ENCODE results near the gene ACACA. TPM values are rescaled to one million over a fixed set of nuclear protein-coding genes. Genes with fewer than 3 reads are reported as not detected.
"Not testable (repeated sequence)": the region's sequence is repeated elsewhere in the genome, so short reads cannot be mapped to it uniquely, and the experiment has no call there.

Gene ACACA
- total RNA-seq, 1 experiment from 2014 or later = 35.0 TPM

- DNase-seq (ENCODE audit: low read depth) = peak; percentile 25
Observed at GRCh38 chr17:37100231-37100630, 306.4 kb downstream of the ACACA start.

GRCh38 chr17:37098910-37099664 is 307.5 kb downstream of the ACACA start:
- DNase-seq (ENCODE audit: low read depth) = peak; percentile 43

DNA sequence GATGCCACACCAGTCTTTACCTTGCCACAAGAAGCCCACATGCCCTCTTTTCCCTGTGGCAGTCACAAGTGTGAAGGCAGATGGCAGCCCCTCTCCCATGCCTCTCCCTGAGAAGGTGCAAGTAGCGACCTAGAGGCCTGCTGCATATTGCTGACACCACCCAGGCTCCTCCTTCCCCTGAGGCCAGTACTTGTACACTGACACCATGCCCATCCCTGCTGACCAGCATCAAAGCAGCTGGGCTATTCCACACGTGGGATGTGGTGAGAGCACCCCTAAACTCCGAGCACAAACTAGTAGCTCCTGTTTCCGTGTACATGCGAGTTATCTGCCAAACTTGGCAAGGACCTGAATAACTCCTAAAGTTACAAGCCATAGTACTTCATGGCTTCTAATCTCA is 308.5 kb downstream of the ACACA start:
- DNase-seq (ENCODE audit: low read depth) = no peak

- no peak for DNase-seq (ENCODE audit: low read depth)
Observed at GRCh38 chr17:37097154-37097553, 309.5 kb downstream of the ACACA start.

GRCh38 chr17:37096071-37096470 is 310.6 kb downstream of the ACACA start:
- no peak for DNase-seq (ENCODE audit: low read depth)

DNA sequence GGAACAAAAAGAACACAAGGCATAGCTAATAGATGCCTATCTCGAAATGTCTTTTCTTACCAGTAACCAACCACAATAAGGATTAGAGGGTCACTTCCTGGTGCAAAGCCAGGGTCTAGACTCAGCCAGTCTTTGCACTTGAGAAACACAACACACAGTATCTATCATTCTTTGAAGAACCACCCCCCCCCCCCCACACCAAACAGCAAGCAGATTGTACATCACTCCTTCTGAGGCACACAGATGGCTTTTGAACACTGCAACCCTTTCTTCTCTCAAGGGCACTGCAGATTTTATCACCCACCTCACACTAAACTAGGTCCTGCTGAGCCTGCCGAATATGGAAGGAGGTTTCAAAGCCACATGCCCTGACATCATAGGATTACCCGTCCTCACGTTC is 312.2 kb downstream of the ACACA start:
- no peak for DNase-seq (ENCODE audit: low read depth)

- no peak for DNase-seq (ENCODE audit: low read depth)
Observed at GRCh38 chr17:37092701-37093100, 313.9 kb downstream of the ACACA start.

DNA sequence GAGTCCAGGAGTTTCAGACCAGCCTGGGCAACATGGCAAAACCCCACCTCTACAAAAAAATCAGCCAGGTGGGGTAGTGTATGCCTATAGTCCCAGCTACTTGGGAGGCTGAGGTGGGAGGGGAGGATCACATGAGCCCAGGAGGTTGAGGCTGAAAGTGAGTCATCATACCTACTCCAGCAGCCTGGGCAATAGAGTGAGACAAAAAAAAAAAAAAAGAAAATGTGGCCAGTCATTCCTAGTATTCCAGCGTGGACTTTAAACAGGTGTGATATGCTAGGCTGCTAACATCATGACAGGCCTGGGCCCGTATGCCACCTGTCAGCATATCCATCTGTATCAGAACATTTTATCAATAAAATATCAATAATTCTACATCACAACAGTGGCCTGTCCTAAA is 314.6 kb downstream of the ACACA start:
- no peak for DNase-seq (ENCODE audit: low read depth)

DNA sequence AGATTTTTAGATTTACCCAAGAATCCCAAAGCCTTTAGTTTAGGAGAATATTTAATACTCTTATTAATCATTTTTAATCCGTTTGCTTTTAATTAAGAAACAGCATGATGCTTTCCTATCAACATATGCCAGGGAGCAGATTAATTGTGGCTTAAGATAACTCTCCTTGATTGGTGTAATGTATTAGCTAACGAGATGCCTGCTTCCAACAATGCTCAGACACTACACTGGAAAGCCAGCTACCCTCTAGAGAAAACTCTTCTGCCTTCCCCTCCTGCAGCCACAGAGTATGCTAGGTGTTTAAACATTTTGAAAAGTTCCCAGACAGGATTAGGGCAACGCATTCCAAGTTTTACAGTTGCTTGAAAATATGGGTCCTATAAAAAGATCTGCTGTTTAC is 315.7 kb downstream of the ACACA start:
- DNase-seq (ENCODE audit: low read depth) = no peak

DNA sequence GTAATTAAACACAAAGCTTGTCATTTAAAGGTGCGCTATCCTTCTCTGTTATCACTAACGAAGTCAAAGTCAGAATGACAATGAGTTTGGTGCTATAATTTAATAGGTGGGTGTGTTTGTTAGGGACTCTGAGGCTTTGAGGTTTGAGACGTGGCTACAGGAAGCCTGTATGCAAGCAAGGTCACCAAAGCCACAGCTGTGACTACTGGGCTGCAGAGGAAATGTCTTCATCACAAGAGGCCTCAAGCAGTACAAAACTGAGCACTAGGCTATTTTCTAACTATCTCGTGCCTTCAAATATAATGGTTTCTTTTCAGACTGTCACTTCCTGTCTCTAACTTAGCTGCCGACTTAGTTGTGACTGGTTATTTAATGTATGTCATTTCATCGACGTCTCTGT is 316.7 kb downstream of the ACACA start:
- no peak for DNase-seq (ENCODE audit: low read depth)

DNA sequence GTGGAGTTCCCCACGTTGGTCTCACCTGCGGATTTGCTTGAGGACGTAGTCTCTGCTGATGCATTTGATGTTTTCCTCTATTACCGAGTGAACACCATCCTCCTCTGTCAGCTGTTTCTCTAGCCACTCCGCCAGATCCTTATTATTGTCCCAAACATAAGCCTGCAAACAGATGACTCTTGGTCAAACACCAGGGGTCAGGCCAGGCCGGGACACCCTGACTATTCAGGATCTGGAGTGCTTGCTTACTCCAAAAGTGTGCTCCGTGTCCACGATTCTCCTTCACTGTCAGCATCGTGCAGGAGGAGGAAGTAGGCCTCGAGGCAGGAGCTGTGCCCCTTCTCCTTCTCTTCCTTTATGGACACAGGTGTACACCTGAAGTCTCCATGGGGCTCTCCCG is 317.7 kb downstream of the ACACA start:
- DNase-seq (ENCODE audit: low read depth) = no peak

GRCh38 chr17:37088459-37088858 is 318.2 kb downstream of the ACACA start:
- no peak for DNase-seq (ENCODE audit: low read depth)

DNA sequence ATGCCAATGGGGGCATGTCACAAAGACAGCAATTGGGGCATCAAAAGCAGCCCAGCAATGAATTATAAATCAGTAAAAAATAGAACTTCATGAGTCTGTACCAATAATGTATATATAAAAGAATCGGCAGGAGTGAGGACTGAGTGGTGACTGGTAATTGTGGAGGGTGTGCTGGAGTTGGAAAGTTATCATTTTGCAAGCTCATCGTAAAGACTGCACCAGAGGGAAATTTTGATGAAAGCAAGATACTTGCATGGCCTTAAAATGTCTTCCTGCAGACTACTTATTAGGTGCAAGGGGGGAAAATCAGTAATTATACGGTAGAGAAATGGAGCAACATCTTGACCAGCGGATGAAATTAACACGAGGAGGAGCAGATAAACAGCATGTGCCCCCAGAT is 319.0 kb downstream of the ACACA start:
- DNase-seq (ENCODE audit: low read depth) = no peak

DNA sequence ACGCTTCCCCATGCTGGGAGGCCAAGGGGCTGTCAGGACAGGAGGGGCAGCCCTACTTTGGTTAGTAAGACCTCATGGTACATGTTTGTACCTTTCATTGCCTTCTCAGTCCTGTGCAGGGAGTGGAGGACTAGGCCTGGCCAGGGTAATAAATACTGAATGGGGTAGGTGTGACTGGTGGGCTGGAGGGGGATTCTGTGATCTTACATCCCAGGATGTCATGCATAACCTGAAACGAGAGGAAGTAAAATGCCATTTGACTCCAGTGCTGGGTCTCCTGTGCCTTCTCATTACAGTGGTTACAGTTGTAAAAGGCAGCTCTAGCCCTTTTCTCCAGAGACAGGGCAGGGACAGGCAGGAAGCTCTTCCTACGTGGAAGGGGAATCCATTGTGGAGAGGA is 319.7 kb downstream of the ACACA start:
- DNase-seq (ENCODE audit: low read depth) = no peak

- no peak for DNase-seq (ENCODE audit: low read depth)
Observed at GRCh38 chr17:37086334-37086733, 320.3 kb downstream of the ACACA start.

- DNase-seq (ENCODE audit: low read depth) = no peak
Observed at GRCh38 chr17:37084372-37084771, 322.3 kb downstream of the ACACA start.

GRCh38 chr17:37083456-37083855 is 323.2 kb downstream of the ACACA start:
- DNase-seq (ENCODE audit: low read depth) = peak; percentile 5

- DNase-seq (ENCODE audit: low read depth) = no peak
Observed at GRCh38 chr17:37082985-37083384, 323.7 kb downstream of the ACACA start.

DNA sequence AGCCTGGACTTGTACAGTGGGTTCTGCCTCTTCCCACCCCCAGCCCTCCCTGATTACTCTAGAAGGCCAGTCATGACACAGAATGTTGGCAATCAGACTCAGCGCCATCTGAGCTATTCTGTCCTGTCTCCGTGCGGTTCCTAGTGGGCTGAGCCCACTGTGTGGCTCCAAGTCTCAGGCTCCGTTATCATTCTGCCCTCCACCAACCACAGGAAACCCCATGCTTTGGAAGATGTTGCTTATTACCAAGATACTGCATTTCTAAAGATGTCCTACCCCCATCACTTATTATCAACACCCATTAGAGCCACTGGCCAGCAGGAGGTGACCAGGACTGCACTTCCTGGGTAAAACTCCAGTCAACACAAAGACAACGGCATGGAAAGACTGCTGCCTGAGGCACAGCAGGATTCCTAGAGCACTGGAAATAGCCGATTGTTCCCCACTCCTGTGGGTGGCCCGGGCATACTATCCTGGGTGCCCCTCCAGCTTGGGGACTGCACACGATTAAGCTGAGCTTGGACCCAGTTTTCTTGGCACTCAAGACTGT is 324.2 kb downstream of the ACACA start:
- no peak for DNase-seq (ENCODE audit: low read depth)

DNA sequence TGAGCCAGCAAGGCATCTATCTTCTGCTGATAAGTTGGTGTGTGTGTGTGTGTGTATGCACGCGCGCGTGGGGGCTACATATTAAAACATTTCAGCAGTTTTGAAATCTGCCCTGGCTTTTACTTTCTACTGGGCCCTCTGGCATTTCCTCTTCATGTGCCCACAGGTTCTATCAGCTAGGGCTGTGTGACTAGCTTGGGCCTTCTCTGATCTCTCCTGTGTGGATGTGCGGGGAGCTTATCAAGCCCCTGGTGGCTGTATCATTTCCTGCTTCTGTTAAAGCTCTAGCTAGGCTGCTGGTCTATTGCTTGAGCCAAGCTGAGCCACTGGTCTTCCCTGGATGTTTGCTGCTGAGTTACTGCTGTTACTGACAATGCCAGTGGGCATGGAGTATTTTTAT is 325.3 kb downstream of the ACACA start:
- no peak for DNase-seq (ENCODE audit: low read depth)

DNA sequence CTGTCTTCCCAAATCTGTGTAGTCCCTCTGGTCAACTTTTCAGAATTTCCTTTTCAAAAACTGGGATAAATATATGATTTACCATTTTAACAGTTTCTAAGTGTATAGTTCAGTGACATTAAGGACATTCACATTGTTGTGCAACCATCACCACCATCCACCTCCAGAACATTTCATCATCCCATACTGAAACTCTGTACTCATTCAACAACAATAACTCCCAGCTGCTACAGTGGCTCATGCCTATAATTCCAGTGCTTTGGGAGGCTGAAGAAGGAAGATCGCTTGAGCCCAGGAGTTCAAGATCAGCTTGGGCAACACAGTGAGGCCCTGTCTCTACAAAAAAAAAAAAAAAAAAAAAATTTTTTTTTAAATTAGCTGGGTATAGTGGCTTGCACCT is 326.9 kb downstream of the ACACA start:
- peak; percentile 38 for DNase-seq (ENCODE audit: low read depth)

DNA sequence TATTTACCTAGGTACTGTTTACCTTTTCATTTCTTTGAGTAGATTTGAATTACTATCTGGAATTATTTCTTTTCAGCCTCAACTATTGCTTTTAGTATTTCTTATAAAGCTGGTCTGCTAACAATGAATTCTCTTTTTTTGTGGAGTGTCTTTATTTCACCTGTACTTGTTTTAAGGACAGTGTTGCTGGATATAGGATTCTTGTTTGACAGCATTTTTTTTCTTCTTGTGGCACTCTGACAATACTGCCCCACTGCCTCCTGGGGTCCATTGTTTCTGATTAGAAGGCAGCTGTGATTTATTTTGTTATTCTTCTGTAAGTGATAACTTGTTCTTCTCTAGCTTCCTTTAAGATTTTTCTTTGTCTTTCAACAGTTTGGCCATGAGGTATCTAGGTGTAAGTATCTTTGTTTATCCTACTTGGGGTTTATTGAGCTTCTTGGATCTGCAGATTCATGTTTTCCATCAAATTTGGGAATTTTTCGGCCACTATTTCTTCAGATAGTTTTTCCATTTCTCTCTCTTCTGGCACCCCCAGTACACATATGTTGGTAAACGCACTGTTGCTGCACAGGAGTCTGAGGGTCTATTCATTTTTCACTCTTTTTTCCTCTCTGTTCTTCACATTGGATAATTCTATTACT is 327.4 kb downstream of the ACACA start:
- DNase-seq (ENCODE audit: low read depth) = no peak

- not testable (repeated sequence) for DNase-seq (ENCODE audit: low read depth)
Observed at GRCh38 chr17:37073464-37073863, 333.2 kb downstream of the ACACA start.

Data from LHCN-M2 (cell line).